UCSD-AML1 (cell line): Measurements from ENCODE around the gene SH3YL1.

ENCODE experiments used
- DNase-seq: peaks from one replicate; lab custom pipeline; 2025; ENCODE audit not compliant: unreplicated experiment; lab: John Stamatoyannopoulos, UW

The SH3YL1 gene

DNA sequence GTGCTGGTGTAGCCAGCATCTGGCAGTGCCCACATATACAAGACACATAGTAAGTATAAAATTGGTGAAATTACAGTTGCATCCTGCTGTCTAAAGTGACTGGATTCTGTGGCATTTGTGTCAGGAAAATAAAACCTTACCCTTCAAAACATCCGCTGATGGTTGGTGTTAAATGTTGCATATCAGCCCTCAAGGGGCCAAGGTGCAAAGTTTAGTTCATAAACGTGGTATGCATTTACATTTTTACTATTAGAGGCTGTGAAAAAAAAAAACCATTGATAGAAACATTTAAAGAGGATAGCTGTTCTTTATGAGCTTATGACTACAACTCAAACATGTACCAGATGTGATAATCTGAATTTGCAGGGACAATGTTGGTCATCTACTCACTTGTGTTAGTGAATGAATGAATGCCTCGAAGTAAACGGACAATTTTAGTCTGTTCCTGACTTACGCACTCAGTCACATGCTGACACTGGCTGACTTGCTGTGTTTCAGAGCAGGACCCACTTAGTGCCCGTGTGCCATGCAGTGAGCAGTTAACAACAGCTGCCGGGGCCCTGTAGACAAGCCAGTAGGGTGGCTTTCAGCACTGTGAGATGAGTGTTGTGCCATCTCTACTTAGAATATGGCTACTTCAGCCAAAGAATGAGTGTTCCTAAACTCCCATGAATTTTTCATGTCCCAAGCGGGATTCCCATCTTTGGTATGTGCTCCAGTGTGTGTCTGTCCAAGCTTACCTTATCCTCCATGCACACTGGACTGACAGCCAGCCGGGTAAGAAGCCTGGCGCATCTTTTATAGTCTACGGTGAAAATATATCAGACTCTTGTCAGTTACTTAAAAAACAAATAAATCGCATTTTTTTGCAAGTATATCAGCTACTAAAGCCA, 18.8 kb upstream of the SH3YL1 start:
- DNase-seq: no peak

DNA sequence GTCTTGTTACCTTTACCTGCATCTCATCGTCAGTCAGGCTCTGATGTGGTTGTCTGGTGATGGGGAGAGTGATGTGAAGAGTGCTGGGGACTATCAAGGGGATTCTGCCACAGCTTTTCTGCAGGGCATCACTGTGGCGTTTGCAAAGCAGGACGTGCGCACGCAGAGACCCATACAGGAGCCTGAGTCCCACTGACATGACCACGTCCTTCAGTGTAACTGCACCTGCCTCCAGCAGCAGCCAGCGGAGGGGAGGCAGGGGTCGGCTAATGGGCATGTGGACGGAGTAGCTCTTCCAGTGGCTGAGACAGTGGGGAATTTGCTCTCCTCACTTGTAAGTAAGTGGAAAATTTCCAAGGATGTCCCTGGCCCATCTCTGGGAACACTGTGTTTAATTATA, 17.5 kb upstream of the SH3YL1 start:
- DNase-seq: no peak

DNA sequence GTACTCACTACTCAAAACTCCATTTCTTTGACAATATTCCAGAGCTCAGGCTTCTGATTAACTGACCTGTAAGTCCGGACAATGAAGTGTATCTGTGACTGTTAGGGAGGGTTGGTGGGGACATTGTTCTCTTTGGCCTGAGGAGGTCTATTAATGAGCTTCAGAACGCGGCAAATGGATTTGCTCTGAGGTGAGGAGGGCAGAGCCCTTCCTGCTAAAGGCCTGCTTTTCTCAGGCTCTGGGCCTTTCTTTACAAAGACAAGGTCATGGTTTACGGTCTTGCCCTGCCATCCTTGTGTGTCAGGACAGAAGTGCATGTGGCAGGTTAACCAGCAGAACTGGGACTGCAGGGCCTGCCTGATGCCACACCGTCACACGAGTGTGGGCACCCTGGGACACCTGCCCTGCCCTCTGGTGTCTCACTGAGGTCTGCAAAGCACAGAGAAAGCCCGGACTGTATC, 16.8 kb upstream of the SH3YL1 start:
- no peak for DNase-seq

DNA sequence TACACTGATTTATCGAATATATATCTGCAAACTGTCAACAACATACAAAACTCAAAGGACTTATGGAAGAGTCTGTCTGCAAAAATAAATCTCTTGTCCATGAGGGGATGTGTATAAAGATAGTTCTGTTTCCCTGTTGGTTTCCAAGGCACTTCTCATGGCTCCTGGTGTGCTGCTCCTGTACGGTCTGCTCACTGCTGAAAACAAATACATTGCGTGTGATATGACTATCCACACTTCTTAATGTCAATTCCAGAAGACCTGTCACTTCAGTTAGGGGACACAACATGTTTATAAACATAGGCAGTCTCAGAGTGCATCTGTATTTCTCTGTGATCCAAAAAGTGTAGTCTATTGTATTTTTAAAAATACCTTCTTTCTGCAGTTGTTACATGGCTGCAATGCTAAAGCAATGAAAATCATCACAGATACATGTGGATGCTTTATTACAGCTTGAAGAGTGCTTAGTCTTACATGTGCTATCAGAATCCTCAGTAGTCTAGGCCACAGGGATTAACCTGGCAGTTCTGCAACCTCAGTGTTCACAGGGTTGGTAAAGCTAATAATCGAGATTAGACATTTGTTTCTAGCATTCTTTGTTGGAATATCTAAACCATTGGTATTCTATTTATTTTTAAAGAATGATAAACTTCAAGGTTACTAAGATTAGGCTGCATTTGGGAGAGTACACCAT, 16.3 kb upstream of the SH3YL1 start:
- DNase-seq: no peak

DNA sequence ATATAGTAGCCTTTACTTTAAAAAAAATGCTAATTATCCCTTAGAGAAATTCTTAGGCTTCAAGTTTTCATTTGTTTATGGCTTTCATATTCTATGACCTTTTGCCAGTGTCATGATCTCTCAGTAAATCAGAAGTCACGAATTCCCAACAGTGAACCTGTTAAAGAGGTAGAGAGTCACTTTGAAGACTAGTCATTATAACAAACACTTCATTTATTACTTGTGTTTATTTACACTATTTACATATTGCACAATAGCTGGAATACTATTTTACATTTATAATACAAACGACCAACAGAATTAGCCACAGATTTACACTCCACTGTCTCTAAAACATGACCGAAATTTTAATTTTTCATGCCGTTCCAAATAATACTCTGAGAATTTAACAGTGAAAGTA, 15.5 kb upstream of the SH3YL1 start:
- no peak for DNase-seq

DNA sequence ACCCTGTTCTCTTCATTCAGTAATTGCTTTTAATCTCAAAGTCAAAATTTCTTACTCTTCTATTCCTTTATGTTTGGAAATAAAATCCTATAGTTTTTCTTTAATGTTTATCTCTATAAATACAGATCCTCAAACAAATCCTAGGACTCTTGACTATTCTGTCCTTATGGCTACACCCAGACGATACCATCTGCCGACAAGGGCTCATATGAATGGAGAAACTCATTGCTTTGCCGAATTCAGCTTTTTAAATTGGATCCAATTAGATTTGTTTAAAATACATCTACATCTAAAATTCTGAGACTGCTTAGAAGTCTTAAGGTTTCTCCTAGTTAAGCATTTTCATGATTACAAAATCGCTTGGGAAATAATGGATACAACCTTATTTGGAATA, 15.1 kb upstream of the SH3YL1 start:
- no peak for DNase-seq

DNA sequence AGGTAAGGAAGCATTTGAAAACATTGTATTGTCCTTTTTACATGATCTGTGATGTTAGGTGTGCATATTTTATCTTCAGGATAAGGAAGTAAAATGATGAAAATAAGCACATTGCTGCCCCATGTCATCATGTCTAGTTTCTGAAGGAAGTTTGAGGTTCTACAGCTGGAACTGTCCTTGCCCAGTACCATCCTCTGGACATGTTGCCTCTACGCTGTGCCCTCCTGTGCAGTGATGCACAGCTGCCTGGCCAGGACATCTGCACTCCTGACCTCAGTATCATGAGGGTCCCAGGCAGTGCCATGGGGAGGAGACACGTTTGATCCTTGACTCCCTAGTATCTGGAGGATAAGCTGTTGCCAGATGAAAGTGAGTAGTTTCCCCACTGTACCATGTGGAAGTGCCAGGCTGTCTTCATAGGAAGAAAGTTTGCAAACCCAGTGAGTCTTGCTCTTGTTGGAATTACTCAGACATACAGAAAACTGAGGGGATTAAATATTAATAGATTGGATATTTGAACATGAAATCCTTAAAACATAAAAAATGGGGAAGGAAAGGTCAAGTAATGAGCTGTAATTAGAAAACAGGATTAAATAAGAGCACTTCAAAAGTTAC, 14.6 kb upstream of the SH3YL1 start:
- no peak for DNase-seq

DNA sequence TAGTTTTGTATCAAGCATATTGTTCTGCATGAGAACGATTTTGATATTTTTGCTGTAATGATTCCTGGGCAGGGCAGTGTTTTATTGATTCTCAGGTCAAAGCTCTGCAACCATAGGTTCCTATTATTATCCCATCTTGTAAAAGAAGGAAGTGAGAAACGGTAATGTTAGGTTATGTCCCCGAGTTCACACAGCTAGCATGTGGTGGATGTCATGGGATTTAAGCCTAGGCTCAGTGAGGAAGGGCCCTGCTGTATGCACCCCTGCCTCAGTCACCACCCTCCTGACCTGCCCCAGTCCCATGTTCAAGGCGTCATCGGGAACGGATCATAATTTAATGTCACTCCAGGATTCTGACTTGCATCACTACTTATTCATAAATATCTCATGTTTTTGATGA, 11.6 kb upstream of the SH3YL1 start:
- DNase-seq: no peak

DNA sequence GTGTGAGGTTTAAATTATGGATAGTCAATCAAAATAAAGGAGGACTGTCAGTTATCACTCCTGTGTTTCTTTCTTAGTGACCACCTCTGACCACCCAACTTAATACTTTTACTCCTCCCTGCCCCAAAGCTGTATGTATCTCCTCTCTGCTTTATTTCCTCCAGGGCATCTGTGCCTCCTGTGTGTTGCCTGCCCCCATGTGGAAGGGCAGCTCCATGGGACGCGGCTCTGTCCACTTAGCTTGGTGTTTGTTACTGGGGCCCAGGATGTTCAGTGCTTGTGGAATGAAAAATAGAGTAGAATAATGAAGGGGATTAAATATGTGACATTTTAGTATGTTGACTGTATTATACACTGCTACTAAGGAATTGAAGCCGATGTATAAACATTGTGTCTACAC, 10.7 kb upstream of the SH3YL1 start:
- peak; percentile 26 for DNase-seq

DNA sequence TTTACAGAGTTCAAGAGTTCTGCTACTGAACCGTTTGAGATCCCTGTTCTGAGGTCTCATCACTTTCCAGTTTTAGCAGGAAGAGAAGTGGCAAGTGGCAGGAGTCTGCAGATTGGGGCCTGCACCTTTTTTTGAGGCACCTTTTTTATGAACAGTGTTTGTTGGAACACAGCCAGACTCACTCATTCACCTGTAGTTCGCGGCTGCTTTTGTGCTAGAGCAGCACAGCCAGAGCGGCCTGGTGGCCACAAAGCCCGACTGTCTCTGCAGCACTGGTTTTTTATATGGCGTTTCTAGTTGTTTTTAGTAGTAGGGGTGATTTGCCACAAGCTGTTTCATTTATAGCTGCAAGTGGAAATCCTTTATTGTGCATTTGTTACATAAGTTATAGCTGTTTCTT, 9.5 kb upstream of the SH3YL1 start:
- DNase-seq: no peak

DNA sequence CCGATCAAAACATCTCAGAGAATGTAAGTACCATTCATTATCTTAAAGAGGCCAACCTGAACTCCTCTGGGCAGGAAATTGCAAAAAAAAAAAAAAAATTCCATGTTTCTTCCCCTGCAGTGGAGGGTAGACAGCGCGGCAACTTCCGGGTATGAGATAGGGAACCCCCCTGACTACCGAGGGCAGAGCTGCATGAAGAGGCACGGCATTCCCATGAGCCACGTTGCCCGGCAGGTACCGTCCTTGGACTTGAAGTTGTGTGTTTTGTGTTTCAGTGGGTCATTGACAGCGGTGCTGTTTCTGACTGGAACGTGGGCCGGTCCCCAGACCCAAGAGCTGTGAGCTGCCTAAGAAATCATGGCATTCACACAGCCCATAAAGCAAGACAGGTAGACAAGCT, 8.1 kb upstream of the SH3YL1 start:
- no peak for DNase-seq

DNA sequence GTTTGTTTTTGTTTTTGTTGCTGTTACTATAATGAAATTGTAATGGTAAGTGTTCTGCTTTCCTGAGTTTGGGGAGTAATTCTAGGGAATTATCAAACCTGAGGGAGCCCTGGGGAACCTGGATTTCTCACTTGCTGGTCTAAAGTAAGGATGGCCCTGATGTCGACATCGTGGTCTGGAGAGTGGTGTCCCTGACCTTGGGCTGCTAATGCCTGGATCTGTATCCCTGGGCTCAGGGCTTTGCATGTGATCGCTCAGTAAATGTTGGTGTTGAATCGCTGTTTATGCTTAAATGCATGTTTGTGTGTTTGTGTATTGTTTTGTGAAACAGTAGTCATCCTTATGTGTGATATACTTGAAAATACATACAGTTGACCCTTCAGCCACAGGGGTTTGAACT, 7.0 kb upstream of the SH3YL1 start:
- DNase-seq: no peak

DNA sequence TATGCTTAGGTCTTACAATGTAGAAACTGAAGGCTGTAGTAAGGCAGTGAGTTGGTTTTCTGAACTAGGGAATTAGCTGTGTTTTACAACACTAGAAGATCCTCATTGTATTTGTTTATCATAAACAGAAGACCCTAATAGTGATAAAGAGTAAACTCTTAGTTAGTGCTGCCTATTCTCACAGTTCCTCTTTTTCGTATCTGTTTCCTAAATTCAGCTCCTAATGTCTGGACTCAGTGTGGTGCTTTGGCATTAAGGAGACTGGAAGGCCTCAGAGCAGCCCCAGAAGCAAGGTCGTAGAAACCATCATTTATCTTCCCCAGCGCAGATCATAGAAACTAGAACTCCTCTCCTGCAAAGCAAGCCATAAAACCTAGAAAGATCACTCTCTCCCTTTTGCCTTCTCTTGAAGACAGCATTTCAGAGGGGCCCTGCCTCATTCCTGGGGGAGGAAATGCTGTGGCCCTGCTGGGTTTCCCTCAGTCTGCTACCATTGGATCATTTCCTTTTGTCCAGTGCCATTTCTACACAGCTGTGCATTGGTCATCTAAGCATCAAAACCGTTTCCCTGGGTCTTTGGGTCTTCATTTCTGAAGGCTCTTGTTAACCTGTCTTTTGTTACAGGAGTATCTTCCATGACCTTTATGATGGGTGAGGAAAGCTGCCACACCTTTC, 5.7 kb upstream of the SH3YL1 start:
- DNase-seq: no peak

DNA sequence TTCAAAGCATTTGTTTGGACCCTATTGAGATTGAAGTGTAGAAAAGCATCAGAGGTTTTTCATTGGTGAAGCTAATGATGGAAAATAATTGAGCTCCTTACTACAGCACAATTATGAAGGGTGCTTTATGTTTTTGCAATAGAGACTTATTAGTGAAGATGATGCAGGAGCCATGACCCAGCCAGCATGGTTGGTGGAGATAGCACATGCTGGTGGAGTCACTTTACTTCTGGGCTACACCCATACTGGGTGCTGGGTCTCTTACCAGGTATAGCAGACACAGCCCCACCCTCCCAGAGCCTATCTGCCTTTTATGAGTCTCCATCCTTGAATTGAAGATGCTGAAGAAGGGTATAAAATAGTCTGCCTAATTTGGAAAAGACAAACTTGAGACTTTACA, 4.5 kb upstream of the SH3YL1 start:
- DNase-seq: no peak

DNA sequence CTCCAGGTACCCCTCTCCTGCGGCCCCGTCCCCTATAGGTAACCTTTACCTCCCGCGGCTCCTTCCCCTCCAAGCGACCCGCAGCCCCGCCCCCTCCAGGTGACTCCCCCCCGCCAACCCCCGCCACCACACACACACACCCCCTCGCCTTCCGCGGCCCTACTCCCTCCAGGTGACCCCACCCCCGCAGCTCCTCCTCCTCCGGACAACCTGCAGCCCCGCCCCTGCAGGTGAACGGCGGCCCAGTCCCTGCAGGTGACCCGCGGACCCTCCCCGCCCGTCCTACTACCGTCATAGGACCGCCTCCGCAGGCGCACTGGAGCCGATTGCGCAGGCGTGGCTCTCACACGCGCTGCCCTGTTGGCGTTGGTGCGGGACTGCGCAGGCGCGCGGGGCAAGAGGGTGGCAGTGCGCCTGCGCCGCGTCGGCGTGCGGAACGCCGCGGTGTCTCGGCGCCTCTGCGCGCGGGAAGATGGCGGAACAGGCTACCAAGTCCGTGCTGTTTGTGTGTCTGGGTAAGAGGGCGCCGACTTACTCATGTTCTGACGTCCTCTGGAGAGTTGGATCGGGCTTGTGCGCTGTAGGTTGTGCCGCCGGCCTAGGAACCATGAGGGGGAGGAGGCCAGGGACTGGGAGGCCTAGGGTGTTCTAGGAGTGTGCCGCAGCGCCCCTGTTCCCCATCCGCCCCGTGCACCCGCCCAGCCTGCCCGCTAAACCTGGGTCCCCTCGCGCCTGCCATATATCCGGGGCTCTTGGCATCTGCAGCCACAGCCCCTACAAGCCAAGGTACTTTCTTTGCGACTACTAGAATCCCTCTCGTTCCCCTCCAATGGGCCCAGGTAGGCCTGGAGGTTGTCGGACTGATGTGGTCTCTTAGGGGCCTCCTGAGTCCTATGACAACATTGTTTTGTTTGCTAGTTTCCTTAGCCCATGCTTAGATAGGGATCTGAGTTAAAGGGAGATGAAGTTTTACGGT, 949 bp upstream of the SH3YL1 start, which contains the start of gene ACP1:
TSS of gene ACP1 (plus strand) at position 455 of the 976 bp plus-strand sequence. CDS start at position 473, 18 bp downstream.
- DNase-seq: peak; percentile 97

DNA sequence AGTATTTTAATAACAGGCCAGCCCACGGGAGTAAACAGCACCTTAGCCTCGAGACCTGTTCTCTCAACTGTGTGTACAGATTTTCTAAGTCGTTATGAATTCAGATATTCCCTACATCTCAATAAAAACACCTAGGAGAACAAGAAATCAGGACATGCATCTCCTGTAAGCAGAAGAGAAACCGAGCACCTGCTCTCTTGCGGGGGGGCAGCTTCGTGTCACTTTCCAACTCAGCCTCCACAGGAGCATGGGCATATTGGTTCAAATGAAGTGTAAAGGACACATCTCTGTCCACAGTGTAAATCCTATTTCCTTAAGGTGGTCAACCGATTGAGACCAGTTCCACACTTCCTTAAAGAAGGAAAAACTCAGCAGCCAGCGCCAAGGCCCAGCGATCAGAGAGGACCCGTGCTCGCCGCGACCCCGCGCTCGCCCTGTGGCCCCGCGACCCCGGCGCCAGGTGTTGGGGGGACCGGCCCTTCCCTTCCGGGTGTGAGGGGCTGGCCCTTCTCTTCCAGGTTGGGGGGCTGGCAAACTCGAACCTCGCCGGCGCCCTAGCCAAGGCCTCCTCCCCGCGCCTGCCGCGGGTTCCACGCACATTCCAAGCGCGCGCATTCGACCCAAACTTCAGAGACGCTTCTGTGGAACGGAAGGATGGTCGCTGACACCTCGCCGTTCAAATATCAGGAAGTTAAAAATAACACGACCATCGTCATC, 652 bp downstream of the SH3YL1 start:
- DNase-seq: no peak

DNA sequence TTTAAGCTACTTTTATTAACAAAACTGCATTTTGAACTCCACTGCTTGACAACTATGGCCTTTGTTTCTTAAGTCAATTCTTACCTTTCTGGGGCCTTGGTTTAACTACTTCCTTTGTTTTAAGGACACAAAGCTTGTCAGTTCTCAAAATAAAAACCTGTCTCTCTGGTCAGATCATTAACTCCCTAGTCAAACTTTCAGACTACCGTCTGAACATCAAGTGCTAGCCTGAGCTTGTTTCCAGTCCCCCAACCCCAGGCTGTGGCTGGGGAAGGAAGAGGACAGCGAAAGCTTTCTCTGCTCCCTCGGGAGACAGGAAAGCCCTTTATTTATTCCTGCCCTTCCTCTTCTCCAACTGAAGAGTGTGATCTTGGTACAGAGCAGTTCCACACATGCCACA, 1.7 kb downstream of the SH3YL1 start:
- no peak for DNase-seq

DNA sequence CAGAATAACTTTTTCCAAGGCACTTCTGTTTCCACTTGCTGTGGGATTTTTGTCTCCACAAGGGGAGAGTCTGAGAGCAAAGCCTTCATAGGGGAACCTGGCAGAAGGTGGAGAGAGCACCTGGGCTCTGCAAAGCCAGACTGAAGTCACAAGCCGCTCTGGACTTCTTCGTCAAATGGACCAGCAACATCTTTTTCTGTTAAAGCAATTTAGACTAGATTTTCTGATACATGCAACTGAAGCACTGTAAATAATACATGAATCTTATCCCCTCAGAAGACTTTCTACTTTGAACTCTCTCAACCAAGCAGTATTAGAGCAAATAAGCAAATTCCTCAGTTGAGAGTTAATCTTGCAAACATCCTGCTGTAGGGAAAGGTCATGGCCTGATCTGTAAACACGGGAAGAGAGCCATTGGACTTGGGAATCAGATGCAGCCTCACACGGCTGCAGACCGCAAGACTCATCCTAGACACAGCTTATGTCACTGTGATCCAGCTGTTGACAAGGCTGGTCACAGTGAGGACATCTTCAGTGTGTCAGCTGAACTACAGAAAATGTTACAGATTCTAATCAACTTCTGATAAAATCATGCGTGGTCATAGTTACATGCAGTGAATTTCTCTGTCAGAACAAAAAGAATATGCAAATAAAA, 3.2 kb downstream of the SH3YL1 start:
- DNase-seq: no peak

DNA sequence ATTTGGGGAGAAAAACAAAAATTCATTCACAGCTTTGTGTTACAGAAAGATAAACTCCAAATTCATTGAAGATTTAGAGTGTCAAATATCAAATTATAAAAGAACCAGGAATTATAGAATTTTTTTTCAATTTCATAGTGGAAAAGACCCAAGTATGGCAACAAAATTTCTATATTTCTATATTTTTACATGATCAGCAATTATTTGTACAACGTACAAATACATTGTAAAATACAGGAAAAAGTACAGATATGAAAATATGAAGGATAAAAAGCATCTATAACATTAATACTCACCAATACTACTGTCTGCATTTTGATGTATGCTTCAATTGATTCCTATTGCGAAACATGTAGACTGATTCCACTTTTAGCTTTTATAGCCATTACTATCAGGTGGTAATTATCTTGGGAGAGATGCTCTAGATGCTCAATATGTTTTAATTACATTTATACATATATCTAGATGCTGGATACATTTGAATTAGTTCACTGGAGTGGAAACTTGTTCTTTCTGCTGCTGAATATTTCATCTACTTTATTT, 4.0 kb downstream of the SH3YL1 start:
- no peak for DNase-seq
